Testis (tissue), 3 donors: ENCODE measurements around the gene DHODH. TPM values are rescaled to one million over a fixed set of nuclear protein-coding genes. Genes with fewer than 3 reads are reported as not detected.
A peak's percentile ranks its signal among the peaks of the same experiment; 100 is the strongest.

Source experiments
- DNase-seq: peaks from one replicate; pipeline ENCODE4 v3.0.0-alpha.2; 2019
- H3K27ac ChIP-seq, 2 donors: fragments of 200-600 bp; sonication (generic); one replicate each; pipeline ENCODE4 v1.5.1; 2019
- H3K27me3 ChIP-seq: fragments of 200-600 bp; sonication (generic); one replicate; pipeline ENCODE4 v1.5.1; 2019
- H3K36me3 ChIP-seq: fragments of 200-600 bp; sonication (generic); one replicate; pipeline ENCODE4 v1.5.1; 2017; ENCODE audit warnings: low read depth; ENCODE audit errors: missing control alignments
- H3K4me1 ChIP-seq: fragments of 200-600 bp; sonication (generic); one replicate; pipeline ENCODE4 v1.5.1; 2019
- H3K4me3 ChIP-seq, 2 donors: fragments of 200-600 bp; sonication (generic); one replicate each; pipeline ENCODE4 v1.5.1; 2017 to 2019
- H3K9me3 ChIP-seq: fragments of 200-600 bp; sonication (generic); one replicate; pipeline ENCODE4 v1.5.1; 2017
- CTCF ChIP-seq, 3 experiments: fragments of 450-650 bp in 2 of 3; fragments of 200-600 bp in 1 of 3; sonication (generic) in 1 of 3; IDR thresholded peaks; one replicate each; pipeline ENCODE4 v1.5.1; 2016 to 2019; ENCODE audit warnings: antibody characterized with exemption in 3 of 3, mild to moderate bottlenecking in 2 of 3, moderate library complexity in 1 of 3
- POLR2A ChIP-seq: fragments of 450-650 bp; IDR thresholded peaks from one replicate; pipeline ENCODE4 v1.6.1; 2017; ENCODE audit warnings: antibody characterized with exemption, mild to moderate bottlenecking, moderate library complexity
- WGBS, 2 donors: methylation state at CpG; one replicate each; pipeline ENCODE4 v1.1.5; 2018; 5-methylcytosine and 5-hydroxymethylcytosine counted together
- intact Hi-C: fragments of 100-400 bp; cut with DNase I; formaldehyde crosslinking; loops from one replicate; pipeline ENCODE4 v1.15.1; 2023; ENCODE audit warnings: low total_unique reads
- polyA plus RNA-seq: library from polyadenylated mRNA; stranded (reverse); fragments of 350-450 nt; fragmentation: Illumina TruSeq; extraction: RNeasy Lipid Tissue Mini Kit (QIAGEN cat#74804); gene quantifications from one replicate; pipeline ENCODE4 v1.2.3, GENCODE V29; 2014; ENCODE audit warnings: low read depth, low replicate concordance; ENCODE audit not compliant: insufficient read depth
- total RNA-seq, 2 donors: library from RNA; depleted of rRNA; stranded (reverse); fragments of >200 nt; gene quantifications; one replicate each; pipeline ENCODE4 v1.2.3, GENCODE V29; 2016

The DHODH gene
- total and polyA plus RNA-seq, 3 donors from 2014 or later, result 7.8 to 11.4 (median 9.1) TPM

DNA sequence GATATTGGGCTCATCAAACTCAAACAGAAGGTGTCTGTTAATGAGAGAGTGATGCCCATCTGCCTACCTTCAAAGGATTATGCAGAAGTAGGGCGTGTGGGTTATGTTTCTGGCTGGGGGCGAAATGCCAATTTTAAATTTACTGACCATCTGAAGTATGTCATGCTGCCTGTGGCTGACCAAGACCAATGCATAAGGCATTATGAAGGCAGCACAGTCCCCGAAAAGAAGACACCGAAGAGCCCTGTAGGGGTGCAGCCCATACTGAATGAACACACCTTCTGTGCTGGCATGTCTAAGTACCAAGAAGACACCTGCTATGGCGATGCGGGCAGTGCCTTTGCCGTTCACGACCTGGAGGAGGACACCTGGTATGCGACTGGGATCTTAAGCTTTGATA, 51.9 kb downstream of the DHODH start:
- Histone ChIP-seq H3K4me1 (no peaks in the 10 kb centered on the region), H3K36me3 (no peaks in the 10 kb centered on the region), H3K27ac (no peak overlapping the region), H3K27me3 (no peaks in the 10 kb centered on the region), H3K9me3 (no peaks in the 10 kb centered on the region), H3K4me3 (no peak overlapping the region)
- TF ChIP-seq POLR2A (no peak), CTCF (IDR thresholded peaks at IDR 0.05) (no peak)
- intact Hi-C loops, result no loop called here
- no peak for DNase-seq
- 94 to 98% methylated on average over 9 of the region's 9 CpGs for WGBS, 2 donors

DNA sequence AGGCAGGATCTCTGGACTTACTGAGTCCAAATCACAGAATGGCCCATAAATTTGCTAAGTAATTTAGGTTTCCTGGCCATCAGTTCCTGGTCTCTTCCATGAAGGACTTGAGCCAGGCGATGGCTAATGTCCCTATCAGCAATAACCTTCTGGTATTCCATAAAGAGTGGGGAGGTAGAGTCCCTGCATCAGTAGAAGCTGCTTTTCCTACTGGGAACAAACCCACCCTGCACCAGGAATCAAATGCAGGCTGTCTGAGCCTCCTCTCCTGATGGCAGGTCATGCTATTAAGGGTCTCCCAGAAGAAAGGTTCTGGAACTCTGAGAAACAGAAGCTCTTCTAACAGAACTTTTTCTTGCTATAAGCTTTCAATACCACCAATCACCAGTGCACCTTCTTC, 53.0 kb downstream of the DHODH start:
- Histone ChIP-seq H3K4me1 (no peaks in the 10 kb centered on the region), H3K9me3 (no peaks in the 10 kb centered on the region), H3K36me3 (no peaks in the 10 kb centered on the region), H3K27me3 (no peaks in the 10 kb centered on the region), H3K27ac (no peak overlapping the region), H3K4me3 (no peak overlapping the region)
- intact Hi-C loops, result no loop called here
- WGBS, 2 donors, result 93 to 100% methylated on average over 1 of the region's 1 CpG
- TF ChIP-seq POLR2A, result no peak
- no peak for TF ChIP-seq CTCF (IDR thresholded peaks at IDR 0.05)
- DNase-seq, result no peak

DNA sequence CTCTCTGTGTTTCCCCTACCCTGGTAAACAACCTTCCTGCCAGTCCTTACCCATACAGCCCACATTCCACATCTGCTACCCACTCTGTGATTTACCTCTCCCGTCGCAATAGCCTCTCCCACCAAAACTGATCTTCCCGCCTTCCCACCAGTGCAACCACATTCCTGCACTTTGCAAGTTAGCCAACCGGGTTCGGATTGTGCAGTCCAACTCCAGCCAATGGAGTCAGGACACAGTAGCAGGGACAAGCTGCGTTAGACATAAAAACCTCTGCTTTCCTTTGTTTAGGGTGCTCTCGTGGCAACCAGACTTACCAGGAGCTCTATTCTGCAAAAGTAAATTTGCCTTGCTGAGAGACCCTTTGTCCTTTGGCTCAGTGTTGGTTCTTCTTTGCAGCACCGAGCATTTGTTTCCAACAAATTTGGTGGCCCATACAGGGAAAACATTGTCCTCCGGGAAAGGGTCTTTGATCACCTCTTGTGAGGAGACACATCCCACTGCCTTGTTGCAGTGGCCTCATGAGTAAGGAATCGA, 55.9 kb downstream of the DHODH start:
- TF ChIP-seq CTCF (IDR thresholded peaks at IDR 0.05) (no peak), POLR2A (no peak)
- DNase-seq, result no peak
- intact Hi-C loops, result no loop called here
- Histone ChIP-seq H3K4me3 (no peak overlapping the region), H3K27ac (no peak overlapping the region), H3K9me3 (no peaks in the 10 kb centered on the region), H3K27me3 (no peaks in the 10 kb centered on the region), H3K36me3 (no peaks in the 10 kb centered on the region), H3K4me1 (no peaks in the 10 kb centered on the region)
- WGBS, 2 donors, result 87 to 89% methylated on average over 10 of the region's 10 CpGs

DNA sequence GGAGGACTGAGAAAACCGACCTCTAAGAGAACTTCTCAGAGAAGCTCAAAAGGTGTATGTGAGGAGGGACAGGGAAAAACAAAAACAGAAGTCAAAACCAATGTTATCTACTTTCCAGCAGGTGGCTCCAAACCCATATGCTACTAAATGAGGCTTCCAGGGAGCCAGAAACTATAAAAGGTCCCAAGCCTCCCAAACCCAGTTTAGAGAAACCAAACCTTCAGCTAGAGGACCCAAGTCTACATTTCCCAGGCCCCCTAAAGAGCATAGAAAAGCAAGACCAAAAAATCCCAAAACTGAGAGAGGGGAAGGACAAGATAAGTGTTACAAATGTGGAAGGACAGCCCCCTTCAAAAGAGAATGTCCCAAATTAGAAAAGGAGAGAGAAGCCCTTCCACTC, 58.2 kb downstream of the DHODH start:
- Histone ChIP-seq H3K27me3 (no peaks in the 10 kb centered on the region), H3K4me1 (peaks cover 5% of the 10 kb centered on the region), H3K27ac (no peak overlapping the region), H3K9me3 (no peaks in the 10 kb centered on the region), H3K36me3 (no peaks in the 10 kb centered on the region), H3K4me3 (no peak overlapping the region)
- 23 to 33% methylated on average over 1 of the region's 1 CpG for WGBS, 2 donors
- TF ChIP-seq POLR2A (no peak), CTCF (IDR thresholded peaks at IDR 0.05) (peak; percentile 46 to 68 (median 65))
- intact Hi-C loops, result no loop called here
- DNase-seq, result no peak

GRCh38 chr16:72068930-72069329, 60.4 kb downstream of the DHODH start:
- intact Hi-C loops, result no loop called here
- DNase-seq, result no peak
- Histone ChIP-seq H3K36me3 (no peaks in the 10 kb centered on the region), H3K27me3 (no peaks in the 10 kb centered on the region), H3K27ac (no peak overlapping the region), H3K4me3 (no peak overlapping the region), H3K9me3 (no peaks in the 10 kb centered on the region), H3K4me1 (peaks cover 25% of the 10 kb centered on the region)
- 74 to 76% methylated on average over 4 of the region's 4 CpGs for WGBS, 2 donors
- no peak for TF ChIP-seq CTCF (IDR thresholded peaks at IDR 0.05)
